HG03196 (cell line): ENCODE data around the gene CACHD1.

Experiments used
- ATAC-seq: cut with Tn5 transposase; IDR thresholded peaks from one replicate; pipeline ENCODE4 v1.9.1; 2021; ENCODE audit not compliant: unreplicated experiment

CACHD1 gene

DNA sequence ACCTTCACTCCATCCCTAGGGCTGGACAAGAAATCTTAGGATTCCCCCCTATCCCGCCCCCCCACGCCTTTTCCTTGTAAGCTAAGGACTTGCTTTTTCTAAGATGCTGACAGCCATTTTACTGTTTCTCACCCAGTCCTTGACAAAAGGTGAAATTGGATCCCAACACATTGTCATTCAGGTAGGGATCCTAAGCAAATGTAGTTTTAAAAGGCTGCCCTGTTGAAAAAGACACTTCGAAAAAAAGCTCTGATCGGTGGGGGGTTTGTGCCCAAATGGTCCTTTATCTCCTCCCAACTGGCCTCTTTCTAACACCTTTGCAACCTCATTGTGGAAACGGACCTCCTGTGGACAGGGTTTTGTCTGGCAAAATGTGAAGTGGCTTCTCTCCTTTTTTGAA, 2.9 kb downstream of the CACHD1 start:
- ATAC-seq, result no peak

GRCh38 chr1:64473367-64473766, 3.4 kb downstream of the CACHD1 start:
- ATAC-seq, result no peak

GRCh38 chr1:64474133-64474532, 4.2 kb downstream of the CACHD1 start:
- no peak for ATAC-seq

- no peak for ATAC-seq
These were observed 4.9 kb downstream of the CACHD1 start for GRCh38 chr1:64474665-64475439.

GRCh38 chr1:64476251-64476952, 6.5 kb downstream of the CACHD1 start:
- ATAC-seq, result no peak

DNA sequence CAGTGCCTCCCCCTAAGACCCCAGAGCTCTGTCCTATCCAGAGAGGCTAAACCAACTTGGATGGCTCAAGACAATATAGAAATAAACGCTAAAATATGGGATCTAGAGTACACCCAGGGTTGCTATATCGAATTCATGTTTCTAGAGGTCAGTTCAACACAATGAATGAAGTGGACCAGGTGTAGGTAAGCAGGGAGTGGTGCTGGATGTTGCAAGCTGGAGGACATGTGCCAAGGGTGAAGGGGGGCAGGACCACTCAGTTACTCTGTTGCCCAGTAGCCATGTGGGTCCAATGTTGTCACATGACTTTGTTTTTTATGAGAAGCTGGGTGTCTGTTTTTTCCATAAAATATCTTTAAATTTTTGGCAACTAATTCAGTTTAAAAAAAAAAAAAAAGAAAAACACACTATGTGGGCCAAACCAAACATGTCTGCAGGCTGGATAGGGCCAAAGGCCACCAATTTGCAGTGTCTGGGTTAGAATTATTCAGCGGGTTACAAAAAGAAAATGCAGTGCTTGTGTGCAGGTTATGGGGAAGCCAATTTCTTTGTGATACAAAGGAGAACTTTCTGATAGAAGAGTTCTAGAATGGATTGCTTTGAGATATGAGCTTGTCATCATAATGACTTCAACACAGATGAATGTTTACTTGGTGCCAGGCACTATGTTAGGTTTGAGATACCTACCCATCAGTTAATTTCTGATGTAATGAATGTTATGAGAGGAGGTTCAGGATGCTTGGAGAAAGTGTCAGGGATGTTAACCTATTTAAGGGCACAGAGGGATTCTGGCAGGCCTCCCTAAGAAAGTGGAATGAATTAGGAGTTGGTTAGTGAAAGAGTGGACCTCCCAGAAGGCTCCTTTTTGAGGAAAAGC, 8.9 kb downstream of the CACHD1 start:
- no peak for ATAC-seq

- no peak for ATAC-seq
These were observed 9.9 kb downstream of the CACHD1 start for GRCh38 chr1:64479874-64480273.

GRCh38 chr1:64480999-64481772, 11.3 kb downstream of the CACHD1 start:
- ATAC-seq, result no peak

DNA sequence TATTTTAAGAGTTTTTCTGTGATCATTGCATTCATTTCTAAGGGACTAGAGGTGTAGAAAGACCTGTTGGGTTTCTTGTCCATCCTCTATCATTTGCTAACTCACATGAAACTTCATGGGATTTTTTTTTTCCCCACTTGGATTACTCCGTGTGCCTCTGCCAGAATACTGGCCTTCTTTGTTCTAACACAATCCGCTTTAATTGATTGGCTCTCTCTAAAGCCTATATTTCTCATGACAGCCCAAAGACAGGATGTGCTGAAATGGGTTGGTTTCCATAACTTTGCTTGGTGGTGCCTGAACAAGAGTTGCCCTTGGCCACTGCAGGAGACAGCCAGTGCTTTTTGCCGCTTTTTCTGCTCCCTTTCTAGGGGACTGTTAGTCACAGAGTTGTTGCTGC, 12.2 kb downstream of the CACHD1 start:
- no peak for ATAC-seq

GRCh38 chr1:64482720-64483119, 12.8 kb downstream of the CACHD1 start:
- no peak for ATAC-seq

DNA sequence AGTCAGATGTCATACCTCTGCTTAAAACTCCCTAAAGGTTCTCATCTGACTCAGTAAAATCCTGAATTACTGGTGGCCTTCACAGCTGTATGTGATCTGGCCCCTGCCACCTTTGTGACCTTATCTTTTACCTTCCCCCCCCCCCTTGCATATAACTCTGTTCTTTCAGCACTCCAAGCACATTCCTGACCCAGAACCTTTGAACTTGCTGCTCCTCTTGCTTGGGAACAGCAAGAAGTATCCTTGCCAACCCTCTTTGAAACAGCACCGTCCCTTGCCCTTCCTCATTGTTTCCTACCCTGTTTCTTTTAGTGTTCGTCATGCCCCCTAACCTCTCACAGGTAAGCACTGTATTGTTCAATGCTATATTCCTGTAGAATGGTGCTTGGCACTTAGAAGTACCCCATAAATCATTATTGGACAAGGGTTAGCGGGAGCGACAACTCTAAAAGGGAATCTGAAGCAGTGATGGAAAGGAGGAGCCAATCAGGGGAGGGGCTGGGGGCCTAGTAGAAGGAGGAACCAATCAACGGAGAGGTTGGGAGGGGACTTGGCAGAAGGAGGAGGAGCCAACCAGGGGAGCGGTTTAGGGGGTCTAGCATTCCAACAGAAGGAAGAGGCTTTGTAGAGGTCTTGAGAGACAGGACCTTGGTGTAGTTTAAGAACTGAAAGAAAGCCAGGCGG, 13.9 kb downstream of the CACHD1 start:
- ATAC-seq, result no peak

- ATAC-seq, result no peak
These were observed 14.7 kb downstream of the CACHD1 start for GRCh38 chr1:64484651-64485050.

GRCh38 chr1:64486193-64486592, 16.3 kb downstream of the CACHD1 start:
- ATAC-seq, result no peak

DNA sequence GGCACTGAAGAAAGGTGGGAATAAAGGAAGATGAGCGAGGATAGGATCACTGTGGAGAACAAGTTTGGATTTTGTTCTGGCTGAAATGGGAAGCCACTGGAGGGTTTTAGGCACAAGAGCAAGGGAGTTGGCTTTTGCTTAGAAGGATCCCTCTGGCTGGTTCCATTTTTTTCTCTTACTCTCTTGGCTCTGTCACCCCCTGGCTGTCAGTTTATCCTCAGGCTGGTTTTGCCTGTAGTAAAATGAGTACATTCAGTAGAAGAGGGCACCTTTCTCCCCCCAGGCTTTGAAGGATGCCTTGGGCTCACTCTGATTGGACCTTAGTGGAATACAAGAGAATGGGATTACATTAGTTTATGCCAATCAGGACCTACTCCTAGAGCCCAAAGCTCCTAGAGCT, 17.1 kb downstream of the CACHD1 start:
- ATAC-seq, result no peak

GRCh38 chr1:64488862-64489261, 18.9 kb downstream of the CACHD1 start:
- no peak for ATAC-seq

- no peak for ATAC-seq
These were observed 19.8 kb downstream of the CACHD1 start for GRCh38 chr1:64489707-64490106.

- ATAC-seq, result no peak
These were observed 20.4 kb downstream of the CACHD1 start for GRCh38 chr1:64490213-64490818.

- no peak for ATAC-seq
These were observed 22.5 kb downstream of the CACHD1 start for GRCh38 chr1:64492424-64492823.

DNA sequence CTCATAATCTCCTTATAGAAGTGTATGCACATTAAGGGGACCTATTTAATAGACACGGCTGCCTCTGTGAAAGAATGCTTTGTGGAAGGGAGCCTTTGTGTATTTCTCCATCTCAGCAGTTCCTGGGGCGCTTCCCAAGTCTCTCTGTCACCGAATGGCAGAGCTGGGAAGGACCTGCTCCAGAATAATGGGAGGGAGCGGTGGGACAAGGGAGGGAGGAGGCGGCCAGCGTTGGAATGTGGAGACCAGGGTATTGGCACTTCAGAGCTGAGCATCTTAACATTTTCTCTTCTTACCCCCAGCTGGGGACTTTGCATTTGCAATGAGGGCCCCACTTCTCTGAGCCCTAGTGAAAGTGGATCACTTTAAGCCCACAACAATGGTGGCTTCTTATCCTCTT, 23.9 kb downstream of the CACHD1 start:
- no peak for ATAC-seq

DNA sequence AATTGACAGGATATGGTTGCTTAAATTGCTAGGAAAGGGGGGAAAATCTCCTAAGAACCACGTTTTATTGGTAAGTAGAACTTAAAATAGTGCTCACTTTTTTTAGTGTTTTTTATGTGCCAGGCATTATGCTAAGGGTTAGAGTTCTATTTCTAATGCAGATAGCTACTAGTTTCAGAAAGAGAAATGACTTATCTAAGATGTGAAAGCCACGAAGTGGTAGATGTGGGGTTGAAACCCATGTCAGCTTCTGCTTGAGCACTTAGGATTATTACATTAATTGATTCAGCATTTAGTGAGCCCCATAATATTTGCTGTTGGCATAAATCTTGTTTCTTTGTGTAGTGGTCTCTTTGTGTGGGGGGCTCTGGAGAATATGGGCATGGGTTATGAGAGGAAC, 24.7 kb downstream of the CACHD1 start:
- ATAC-seq, result no peak
